Ureter (tissue), 1 donor: ENCODE measurements around the gene SLC6A7. TPM values are rescaled to one million over a fixed set of nuclear protein-coding genes. Genes with fewer than 3 reads are reported as not detected.

Source experiments
- DNase-seq: peaks from one replicate; pipeline ENCODE4 v3.0.0-alpha.2; 2020; ENCODE audit warnings: low spot score
- total RNA-seq: library from RNA; stranded (reverse); gene quantifications from one replicate; pipeline ENCODE4 v1.2.4, GENCODE V29; 2023
- donor health status: DM: yes; HTN: yes; CAD: no.

Gene SLC6A7
- total RNA-seq, 1 donor from 2014 or later = 0.10 TPM

DNA sequence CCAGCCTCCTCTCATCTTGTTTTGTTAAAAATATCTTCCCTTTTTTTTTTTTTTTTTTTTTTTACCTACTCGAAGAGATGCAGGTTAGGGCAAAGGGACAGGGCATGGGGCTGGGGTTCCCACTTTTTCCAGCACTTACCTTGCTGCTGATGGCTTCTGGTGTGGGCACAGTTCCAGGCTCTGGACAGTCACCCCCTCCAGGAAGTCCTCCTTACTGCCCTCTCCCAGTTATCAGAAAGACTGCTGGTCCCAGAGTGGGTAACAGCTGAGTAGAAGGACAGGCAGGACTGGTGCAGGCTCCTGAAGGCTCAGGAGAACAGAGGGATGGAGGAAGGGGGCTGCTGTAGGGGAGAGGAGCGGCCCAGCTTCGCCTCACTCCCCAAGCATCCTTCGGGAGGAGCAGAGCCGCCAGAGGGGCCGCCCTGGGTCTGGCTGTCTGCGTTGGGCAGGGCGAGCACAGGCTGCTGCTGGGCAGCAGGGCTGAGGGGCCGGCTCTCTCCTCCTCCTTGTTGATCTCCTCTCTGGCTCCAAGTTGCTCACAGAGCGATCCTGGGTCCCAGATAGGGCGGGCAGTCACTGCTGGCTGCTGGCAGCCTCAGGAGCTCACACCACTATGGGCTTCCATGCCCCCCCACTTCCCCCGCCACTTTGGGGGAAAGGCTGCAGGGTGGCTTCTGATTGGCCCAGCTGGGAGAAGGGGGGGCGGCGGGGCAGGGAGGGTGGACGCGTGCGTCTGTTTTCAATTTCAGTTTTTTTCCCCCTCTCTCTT lies 34.4 kb upstream of the SLC6A7 start, which contains the start of gene PDGFRB:
Gene PDGFRB (minus strand): TSS at position 588 of the 769 bp plus-strand sequence. CDS start 18,798 bp downstream, outside the sequence.
- peak; percentile 90 for DNase-seq

GRCh38 chr5:150156027-150156368 lies 33.9 kb upstream of the SLC6A7 start:
- DNase-seq = no peak

GRCh38 chr5:150156540-150156939 lies 33.3 kb upstream of the SLC6A7 start:
- DNase-seq = no peak

DNA sequence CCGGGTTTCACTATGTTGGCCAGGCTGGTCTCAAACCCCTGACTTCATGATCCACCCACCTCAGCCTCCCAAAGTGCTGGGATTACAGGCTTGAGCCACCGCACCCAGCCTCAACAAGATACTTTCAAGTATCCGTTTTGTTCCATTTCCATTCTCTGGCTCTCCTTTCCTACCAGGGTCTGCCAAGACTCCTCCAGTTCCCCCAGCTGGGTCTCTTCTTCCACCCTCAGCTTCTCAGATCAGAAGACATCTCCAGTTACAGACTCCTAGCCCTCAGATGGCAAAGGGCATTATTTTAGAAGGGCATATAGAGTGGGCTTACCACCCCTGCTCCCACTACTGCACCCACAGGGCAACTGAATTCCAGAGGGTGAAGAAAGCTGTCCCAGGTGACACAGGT lies 32.7 kb upstream of the SLC6A7 start:
- no peak for DNase-seq

DNA sequence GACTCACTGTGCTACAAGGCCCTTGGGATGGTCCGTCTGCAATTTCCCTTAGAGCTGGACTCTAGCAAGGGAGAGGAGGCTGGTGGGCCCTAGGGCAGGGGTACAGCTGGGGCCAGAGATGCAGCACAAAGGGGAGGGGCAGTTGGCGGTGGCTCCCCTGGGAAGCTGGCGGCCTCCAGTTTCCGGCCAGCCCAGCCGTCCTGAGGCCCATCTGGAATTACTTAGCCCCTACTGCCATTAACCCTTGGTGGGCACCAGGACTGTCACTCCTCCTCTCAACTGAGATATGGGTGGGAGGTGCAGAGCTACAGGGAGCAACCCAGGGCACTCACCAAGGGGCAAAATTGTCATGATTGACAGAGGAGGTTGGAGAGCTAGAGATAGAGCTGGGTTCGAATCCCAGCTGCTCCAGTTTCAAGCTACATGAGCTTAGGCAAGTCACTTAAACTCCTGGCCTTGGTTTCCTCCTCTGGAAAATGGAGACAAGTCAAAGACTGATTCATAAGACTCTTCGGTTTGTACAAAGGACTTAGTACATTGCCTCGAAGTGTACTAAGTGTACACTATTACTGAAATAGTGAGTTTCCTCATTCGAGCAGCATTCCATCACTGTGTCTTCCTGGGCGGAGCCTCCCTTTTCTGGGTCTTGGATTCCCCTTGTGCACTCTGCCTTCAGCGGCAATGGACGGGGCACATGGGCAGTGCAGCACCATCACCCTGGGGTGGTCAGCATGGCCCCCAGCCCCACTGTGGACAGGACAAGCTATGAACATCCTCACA lies 31.5 kb upstream of the SLC6A7 start:
- no peak for DNase-seq

DNA sequence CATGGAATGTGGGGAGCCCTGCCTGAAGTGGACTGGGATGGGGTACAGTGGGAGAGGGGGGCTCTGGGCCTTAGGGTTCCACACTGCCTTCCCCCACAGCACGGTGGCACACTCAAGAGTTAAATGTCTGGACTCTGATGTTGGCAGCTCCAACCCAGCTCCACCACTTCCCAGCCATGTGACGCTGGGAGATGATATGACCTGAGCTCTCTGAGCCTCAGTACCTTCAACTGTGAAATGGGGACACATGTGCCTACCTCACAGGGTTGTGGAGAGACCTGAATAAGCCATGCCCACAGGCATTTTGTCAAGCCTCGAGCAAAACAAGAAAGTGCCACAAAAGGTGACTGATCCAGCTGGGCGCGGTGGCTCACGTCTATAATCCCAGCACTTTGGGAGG lies 30.8 kb upstream of the SLC6A7 start:
- no peak for DNase-seq

DNA sequence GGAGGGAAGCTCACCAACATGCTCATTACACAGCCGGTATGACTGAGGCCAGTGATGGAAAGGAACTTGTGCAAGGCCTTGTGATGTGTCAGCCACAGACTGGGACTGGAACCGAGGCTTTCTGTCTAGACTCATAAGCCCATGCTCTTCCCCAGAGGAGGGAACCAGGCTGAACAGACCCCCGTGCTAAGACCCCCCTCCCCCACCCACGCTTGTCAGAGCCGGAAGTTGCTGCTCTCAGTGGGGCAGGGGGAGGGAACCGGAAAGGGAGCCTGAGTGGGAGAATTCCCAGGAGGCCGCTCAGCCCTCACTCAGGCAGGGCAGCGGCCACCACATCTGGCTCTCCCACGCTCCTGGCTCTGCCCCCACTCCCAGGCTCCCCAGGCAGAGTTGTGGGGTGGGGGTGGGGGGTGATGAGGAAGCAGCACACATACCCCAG lies 30.1 kb upstream of the SLC6A7 start:
- DNase-seq = no peak

- DNase-seq = no peak
Measured at GRCh38 chr5:150160448-150161081, 29.3 kb upstream of the SLC6A7 start.

DNA sequence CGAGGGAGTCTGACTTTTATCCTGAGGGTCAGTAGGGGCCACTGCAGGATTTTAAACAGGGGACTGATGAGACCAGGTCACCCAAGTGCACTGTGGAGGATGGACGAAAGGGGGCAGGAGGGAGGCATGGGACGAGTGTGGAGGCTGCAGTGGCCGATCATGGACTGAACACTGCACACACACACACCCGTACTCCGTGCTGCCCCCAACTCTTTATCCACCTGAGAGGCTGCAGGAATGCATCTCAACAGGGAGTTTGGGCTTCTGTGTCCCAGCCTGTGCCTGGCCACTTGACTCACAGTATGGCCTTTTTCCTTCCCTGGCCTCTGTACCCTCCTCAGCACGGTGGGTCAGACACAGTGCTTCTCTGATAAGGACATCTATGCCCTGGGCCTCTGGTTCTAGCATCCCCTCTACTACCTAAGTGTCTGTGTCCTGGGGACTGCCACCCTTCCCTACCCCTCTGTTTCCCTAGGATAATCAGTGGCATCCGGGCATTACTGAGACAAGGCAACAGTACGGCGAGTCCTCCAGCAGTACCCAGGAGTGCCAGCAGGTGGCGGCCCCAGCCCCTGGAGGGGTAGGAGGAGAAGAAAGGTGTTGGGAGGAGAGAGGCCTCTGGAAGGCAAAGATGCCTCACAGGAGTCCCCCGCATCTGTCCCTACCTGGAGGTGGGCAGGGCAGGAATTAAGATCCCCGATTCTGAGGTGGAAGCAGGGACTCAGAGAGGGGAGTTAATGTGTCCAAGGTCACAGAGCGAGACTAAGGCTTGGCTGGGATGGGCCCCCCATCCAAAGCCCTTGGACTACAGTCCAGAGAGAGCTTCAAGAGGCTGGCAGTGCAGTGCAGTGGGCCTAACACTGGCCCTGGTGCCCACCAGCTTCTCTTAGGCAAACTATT lies 28.4 kb upstream of the SLC6A7 start:
- peak; percentile 89 for DNase-seq

DNA sequence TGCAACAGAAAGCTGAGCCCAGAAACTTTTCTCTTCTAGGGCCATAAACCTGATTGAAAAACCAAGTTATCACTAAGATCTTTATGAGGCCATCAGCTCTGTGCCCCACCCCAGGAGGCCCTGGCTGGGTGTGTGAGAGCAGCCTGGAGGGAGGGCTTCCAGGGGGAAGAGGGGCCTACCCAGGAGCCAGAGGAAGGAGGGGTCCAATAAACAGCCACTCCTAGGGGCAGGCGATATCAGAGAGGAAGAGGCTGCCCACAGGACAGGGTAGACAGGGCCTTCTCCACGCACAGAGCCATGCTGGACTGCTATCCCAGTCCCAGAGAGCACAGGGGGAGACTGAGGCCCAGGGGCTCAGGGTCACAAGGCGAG lies 27.7 kb upstream of the SLC6A7 start:
- DNase-seq = no peak

GRCh38 chr5:150163035-150163434 lies 26.8 kb upstream of the SLC6A7 start:
- DNase-seq = no peak

DNA sequence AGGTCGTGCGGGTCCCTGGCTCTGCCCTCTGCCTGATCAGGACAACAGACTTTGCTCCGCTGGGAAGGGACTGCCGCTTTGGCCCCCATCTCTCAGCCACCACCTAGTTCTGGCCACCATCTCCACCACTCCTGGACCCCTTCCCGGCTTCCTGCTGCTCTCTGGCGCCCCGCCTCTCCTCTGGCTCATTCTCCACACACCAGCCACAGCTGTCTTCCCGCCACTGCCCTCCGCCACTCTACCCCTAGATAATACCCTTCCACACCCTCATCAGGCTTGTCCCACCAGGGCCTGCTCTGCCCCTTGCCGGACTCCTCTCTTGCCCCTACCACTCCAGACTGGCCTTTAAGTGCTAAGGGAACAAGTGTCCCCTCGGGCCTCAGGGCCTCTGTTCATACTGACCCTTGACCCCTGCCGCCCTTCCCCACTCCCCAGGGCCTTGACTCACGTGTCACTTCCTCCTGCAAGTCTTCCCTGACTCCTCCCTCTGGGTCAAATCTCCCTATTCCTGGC lies 26.3 kb upstream of the SLC6A7 start:
- DNase-seq = no peak

DNA sequence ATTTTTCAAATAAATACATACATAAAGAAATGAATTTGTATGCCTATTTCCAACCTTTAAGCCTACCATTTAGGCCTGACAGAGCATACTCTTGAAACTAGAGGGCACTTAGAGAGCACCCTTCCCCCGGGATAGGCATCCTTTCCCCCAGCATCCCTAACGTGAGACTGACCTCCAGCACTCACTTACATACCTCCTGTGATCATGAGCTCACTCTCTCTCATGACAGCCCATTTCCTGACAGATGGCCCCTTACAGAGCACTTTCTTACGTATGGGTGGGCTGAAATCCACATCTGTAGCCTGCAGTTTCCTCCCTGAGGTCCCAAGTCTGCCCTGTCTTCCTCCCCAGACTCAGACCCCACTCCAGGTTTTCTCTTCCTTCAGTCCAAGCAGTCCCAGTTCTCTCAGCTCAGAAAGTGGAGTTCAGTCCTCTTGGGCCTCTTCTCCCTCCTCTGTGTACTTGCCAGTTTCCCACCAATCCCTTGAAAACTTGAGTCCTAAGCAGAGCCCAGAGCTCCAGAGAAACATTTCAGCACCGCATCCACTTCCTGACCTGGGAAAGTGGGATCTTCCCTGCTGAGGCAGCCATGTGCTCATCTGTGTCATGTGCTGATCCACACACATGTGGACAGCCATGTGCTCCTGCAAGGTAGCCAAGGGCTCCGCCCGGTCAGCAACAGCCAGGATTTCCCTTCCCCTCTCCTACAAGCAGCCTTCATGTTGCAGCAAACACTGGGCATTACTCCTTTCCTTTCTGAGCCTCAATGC lies 25.5 kb upstream of the SLC6A7 start:
- DNase-seq = no peak

- no peak for DNase-seq
Measured at GRCh38 chr5:150166037-150166649, 23.7 kb upstream of the SLC6A7 start.

DNA sequence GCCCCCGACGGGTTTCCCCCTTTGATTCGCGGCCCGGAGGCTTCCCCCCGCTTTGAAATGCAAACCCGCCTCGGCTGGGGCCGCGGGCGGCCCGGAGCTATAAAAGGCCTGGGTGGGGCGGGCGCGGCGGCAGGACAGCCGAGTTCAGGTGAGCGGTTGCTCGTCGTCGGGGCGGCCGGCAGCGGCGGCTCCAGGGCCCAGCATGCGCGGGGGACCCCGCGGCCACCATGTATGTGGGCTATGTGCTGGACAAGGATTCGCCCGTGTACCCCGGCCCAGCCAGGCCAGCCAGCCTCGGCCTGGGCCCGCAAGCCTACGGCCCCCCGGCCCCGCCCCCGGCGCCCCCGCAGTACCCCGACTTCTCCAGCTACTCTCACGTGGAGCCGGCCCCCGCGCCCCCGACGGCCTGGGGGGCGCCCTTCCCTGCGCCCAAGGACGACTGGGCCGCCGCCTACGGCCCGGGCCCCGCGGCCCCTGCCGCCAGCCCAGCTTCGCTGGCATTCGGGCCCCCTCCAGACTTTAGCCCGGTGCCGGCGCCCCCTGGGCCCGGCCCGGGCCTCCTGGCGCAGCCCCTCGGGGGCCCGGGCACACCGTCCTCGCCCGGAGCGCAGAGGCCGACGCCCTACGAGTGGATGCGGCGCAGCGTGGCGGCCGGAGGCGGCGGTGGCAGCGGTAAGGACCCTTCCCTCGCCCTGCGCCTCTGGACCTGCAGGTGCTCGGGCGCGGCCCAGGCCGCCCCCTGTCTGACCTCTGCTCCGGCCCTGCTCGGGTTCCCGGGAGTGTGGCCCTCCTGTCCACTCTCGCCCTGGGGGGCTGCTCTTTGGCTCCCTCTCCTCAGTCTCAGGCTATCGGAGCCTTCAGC lies 23.0 kb upstream of the SLC6A7 start, which contains the start of gene CDX1:
Gene CDX1 (plus strand): TSS at position 129 of the 862 bp plus-strand sequence. CDS start 99 bp downstream, at position 228.
- no peak for DNase-seq

- DNase-seq = no peak
Measured at GRCh38 chr5:150167512-150167850, 22.4 kb upstream of the SLC6A7 start.

DNA sequence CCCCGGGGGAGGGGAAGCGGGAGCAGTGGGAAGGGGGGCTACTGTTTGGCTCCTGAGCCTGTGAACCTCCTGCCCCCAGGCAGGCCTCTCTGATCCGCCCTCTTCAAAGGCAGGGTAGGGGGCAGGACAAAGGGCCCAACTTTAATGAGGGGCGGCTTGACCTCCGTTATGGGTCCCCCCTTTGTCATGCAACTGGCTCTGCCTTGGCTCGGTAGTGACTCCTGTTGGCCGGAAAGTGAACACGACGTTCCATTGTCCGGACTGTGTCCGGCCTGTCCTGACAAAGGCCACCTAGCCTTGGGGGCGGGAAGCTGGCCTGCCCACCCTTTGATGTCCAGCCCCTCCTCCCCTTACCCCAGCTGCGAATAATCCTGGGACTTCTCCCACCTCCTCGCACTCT lies 22.0 kb upstream of the SLC6A7 start:
- DNase-seq = no peak

GRCh38 chr5:150168864-150169263 lies 21.0 kb upstream of the SLC6A7 start:
- no peak for DNase-seq

GRCh38 chr5:150172145-150172544 lies 17.7 kb upstream of the SLC6A7 start:
- no peak for DNase-seq
